ENCODE results near the gene RUNX3.

- TF ChIP-seq CTCF (IDR thresholded peaks at IDR 0.05; ENCODE audit: insufficient read depth, low read length, poor library complexity, severe bottlenecking) (no peak), EZH2phosphoT487 (conservative IDR thresholded peaks at IDR 0.05; ENCODE audit: low read length) (no peak)
Measured at GRCh38 chr1:24972915-24973242, 42.8 kb upstream of the RUNX3 start.
